HG03066 (cell line): ENCODE data around the gene OLFM1.
"Not testable (repeated sequence)": the region's sequence is repeated elsewhere in the genome, so short reads cannot be mapped to it uniquely, and the experiment has no call there.

Experiments
- ATAC-seq: cut with Tn5 transposase; IDR thresholded peaks from one replicate; pipeline ENCODE4 v1.9.1; 2021; ENCODE audit warnings: low read depth; ENCODE audit not compliant: unreplicated experiment

OLFM1 gene

GRCh38 chr9:135147474-135147805 is 60.0 kb downstream of the OLFM1 start:
- ATAC-seq: no peak

GRCh38 chr9:135147938-135148337 is 60.5 kb downstream of the OLFM1 start:
- no peak for ATAC-seq

- ATAC-seq: no peak
Measured at GRCh38 chr9:135148386-135148785, 60.9 kb downstream of the OLFM1 start.

GRCh38 chr9:135149901-135150300 is 62.4 kb downstream of the OLFM1 start:
- not testable (repeated sequence) for ATAC-seq

GRCh38 chr9:135150981-135151380 is 63.5 kb downstream of the OLFM1 start:
- ATAC-seq: no peak

- no peak for ATAC-seq
Measured at GRCh38 chr9:135151757-135152613, 64.5 kb downstream of the OLFM1 start.

- ATAC-seq: no peak
Measured at GRCh38 chr9:135152614-135153334, 65.3 kb downstream of the OLFM1 start.

GRCh38 chr9:135154050-135154615 is 66.7 kb downstream of the OLFM1 start:
- ATAC-seq: no peak

- ATAC-seq: no peak
Measured at GRCh38 chr9:135155396-135155795, 67.9 kb downstream of the OLFM1 start.

- no peak for ATAC-seq
Measured at GRCh38 chr9:135156525-135157510, 69.3 kb downstream of the OLFM1 start.

GRCh38 chr9:135157856-135158563 is 70.5 kb downstream of the OLFM1 start:
- no peak for ATAC-seq

- no peak for ATAC-seq
Measured at GRCh38 chr9:135158564-135158937, 71.1 kb downstream of the OLFM1 start.

GRCh38 chr9:135159801-135160200 is 72.3 kb downstream of the OLFM1 start:
- ATAC-seq: no peak

GRCh38 chr9:135160862-135161261 is 73.4 kb downstream of the OLFM1 start:
- no peak for ATAC-seq

- not testable (repeated sequence) for ATAC-seq
Measured at GRCh38 chr9:135162599-135162998, 75.1 kb downstream of the OLFM1 start.

- no peak for ATAC-seq
Measured at GRCh38 chr9:135163023-135163780, 75.7 kb downstream of the OLFM1 start.

GRCh38 chr9:135164036-135164435 is 76.6 kb downstream of the OLFM1 start:
- ATAC-seq: no peak

GRCh38 chr9:135165003-135165711 is 77.7 kb downstream of the OLFM1 start:
- no peak for ATAC-seq
